GM23338 (cell line): ENCODE data around the gene LIME1. TPM values are rescaled to one million over a fixed set of nuclear protein-coding genes. Genes with fewer than 3 reads are reported as not detected.

Source experiments
- ATAC-seq: fragments of 200-7000 bp; cut with Tn5 transposase; 3 replicates; pipeline ENCODE4 v1.9.1; 2020
- DNase-seq: peaks from one replicate; pipeline ENCODE4 v3.0.0-alpha.2; 2015; ENCODE audit warnings: low spot score
- H2AFZ ChIP-seq: fragments of 200-600 bp; sonication (generic); 2 replicates; pipeline ENCODE4 v1.8.0; 2016; ENCODE audit warnings: antibody characterized with exemption, mild to moderate bottlenecking, moderate library complexity
- H3F3A ChIP-seq: fragments of 200-600 bp; sonication (generic); replicated peaks from 2 replicates; pipeline ENCODE4 v1.8.0; 2017; ENCODE audit warnings: antibody characterized with exemption, mixed run types, low read depth
- H3K27ac ChIP-seq: fragments of 200-600 bp; sonication (generic); 2 replicates; pipeline ENCODE4 v1.6.1; 2016; ENCODE audit warnings: low read depth
- H3K27me3 ChIP-seq: fragments of 200-600 bp; sonication (generic); 2 replicates; pipeline ENCODE4 v1.8.0; 2016; ENCODE audit warnings: mild to moderate bottlenecking, mixed run types, moderate library complexity; ENCODE audit not compliant: insufficient read depth
- H3K36me3 ChIP-seq: fragments of 200-600 bp; sonication (generic); 2 replicates; pipeline ENCODE4 v1.8.0; 2016; ENCODE audit warnings: mild to moderate bottlenecking; ENCODE audit not compliant: insufficient read depth
- H3K4me1 ChIP-seq: fragments of 200-600 bp; sonication (generic); 2 replicates; pipeline ENCODE4 v1.8.0; 2016; ENCODE audit warnings: mild to moderate bottlenecking, moderate library complexity; ENCODE audit not compliant: insufficient read depth
- H3K4me2 ChIP-seq: fragments of 200-600 bp; sonication (generic); 2 replicates; pipeline ENCODE4 v1.7.1; 2017; ENCODE audit warnings: mixed run types
- H3K4me3 ChIP-seq: fragments of 200-600 bp; sonication (generic); 2 replicates; pipeline ENCODE4 v1.6.1; 2016; ENCODE audit warnings: mixed run types
- H3K79me2 ChIP-seq: fragments of 200-600 bp; sonication (generic); replicated peaks from 2 replicates; pipeline ENCODE4 v1.8.0; 2017; ENCODE audit warnings: mild to moderate bottlenecking; ENCODE audit not compliant: insufficient read depth
- H3K9me2 ChIP-seq: fragments of 200-600 bp; sonication (generic); 2 replicates; pipeline ENCODE4 v1.8.0; 2017; ENCODE audit not compliant: insufficient read depth
- H4K20me1 ChIP-seq: fragments of 200-600 bp; sonication (generic); replicated peaks from 2 replicates; pipeline ENCODE4 v1.8.0; 2017; ENCODE audit warnings: mild to moderate bottlenecking; ENCODE audit not compliant: insufficient read depth
- H3K27ac Mint-ChIP-seq: 2 replicates; pipeline ENCODE4 v1.8.0; 2020; ENCODE audit warnings: inconsistent platforms, mild to moderate bottlenecking, moderate library complexity, mixed read lengths
- H3K27me3 Mint-ChIP-seq: 3 replicates; pipeline ENCODE4 v1.8.0; 2022; ENCODE audit warnings: low read depth, mild to moderate bottlenecking, moderate library complexity, mixed read lengths, inconsistent platforms; ENCODE audit not compliant: insufficient read depth, poor library complexity
- H3K36me3 Mint-ChIP-seq: 3 replicates; pipeline ENCODE4 v1.8.0; 2021; ENCODE audit warnings: low read depth, mild to moderate bottlenecking, inconsistent platforms, moderate library complexity, mixed read lengths
- H3K4me1 Mint-ChIP-seq: 3 replicates; pipeline ENCODE4 v1.8.0; 2020; ENCODE audit warnings: mild to moderate bottlenecking, inconsistent platforms, mixed read lengths
- H3K4me3 Mint-ChIP-seq: 3 replicates; pipeline ENCODE4 v1.8.0; 2021; ENCODE audit warnings: moderate library complexity, mild to moderate bottlenecking, inconsistent platforms, mixed read lengths
- H3K9me3 Mint-ChIP-seq: 3 replicates; pipeline ENCODE4 v1.8.0; 2020; ENCODE audit warnings: moderate library complexity, mild to moderate bottlenecking, inconsistent platforms, mixed read lengths
- CREB1 ChIP-seq: fragments of 250-450 bp; sonication (Bioruptor Pico); IDR thresholded peaks from 2 replicates; pipeline ENCODE4 v1.5.0; 2020; ENCODE audit warnings: low read depth, mild to moderate bottlenecking, moderate library complexity
- EZH2 ChIP-seq: fragments of 200-600 bp; sonication (generic); IDR thresholded peaks from one replicate; pipeline ENCODE4 v1.8.0; 2017; ENCODE audit warnings: antibody characterized with exemption, mild to moderate bottlenecking, low read depth; ENCODE audit not compliant: unreplicated experiment
- EZH2phosphoT487 ChIP-seq: fragments of 200-600 bp; sonication (generic); IDR thresholded peaks from one replicate; pipeline ENCODE4 v1.8.1; 2018; ENCODE audit warnings: antibody characterized with exemption; ENCODE audit not compliant: unreplicated experiment
- JUNB ChIP-seq: IDR thresholded peaks from one replicate; pipeline ENCODE4 v1.6.1; 2016; ENCODE audit warnings: antibody characterized with exemption; ENCODE audit not compliant: unreplicated experiment
- NANOG ChIP-seq: IDR thresholded peaks from 2 replicates; pipeline ENCODE4 v1.6.1; 2016; ENCODE audit warnings: antibody characterized with exemption, borderline replicate concordance
- STAT1 ChIP-seq: IDR thresholded peaks from one replicate; pipeline ENCODE4 v1.6.1; 2016; ENCODE audit warnings: antibody characterized with exemption; ENCODE audit not compliant: unreplicated experiment
- ZNF114 ChIP-seq: fragments of 250-450 bp; sonication (Bioruptor Pico); IDR thresholded peaks from 2 replicates; pipeline ENCODE4 v1.5.0; 2020; ENCODE audit warnings: mild to moderate bottlenecking, moderate library complexity
- polyA plus RNA-seq: library from polyadenylated mRNA; unstranded; fragments of >200 nt; fragmentation: Nextera tagmentation; extraction: Ambion mirVana; gene quantifications from 2 replicates; pipeline ENCODE4 v1.2.1, GENCODE V29; 2016
- total RNA-seq: library from RNA; depleted of rRNA; stranded (reverse); fragments of >200 nt; shearing (Covaris generic); gene quantifications from 2 replicates; pipeline ENCODE4 v1.2.3, GENCODE V29; 2014
- TF ChIP-seq, protein P1 (sequence below), 2 experiments: fragments of 200-600 bp in 1 of 2; sonication (generic) in 1 of 2; conservative IDR thresholded peaks; 2 replicates each; pipeline versions ENCODE4 v1.5.1 to v1.6.1; 2016 to 2017; ENCODE audit warnings: antibody characterized with exemption in 2 of 2, low read depth in 2 of 2, mild to moderate bottlenecking in 2 of 2, moderate library complexity in 1 of 2
- TF ChIP-seq, protein P2 (sequence below): IDR thresholded peaks from one replicate; pipeline ENCODE4 v1.6.1; 2018; ENCODE audit warnings: antibody characterized with exemption; ENCODE audit not compliant: unreplicated experiment
- TF ChIP-seq, protein P3 (sequence below): fragments of 250-450 bp; sonication (Bioruptor Pico); IDR thresholded peaks from 2 replicates; pipeline ENCODE4 v1.5.0; 2020; ENCODE audit warnings: mild to moderate bottlenecking, moderate library complexity
- TF ChIP-seq, protein P4 (sequence below): IDR thresholded peaks from 2 replicates; pipeline ENCODE4 v1.6.1; 2016; ENCODE audit warnings: antibody characterized with exemption

The LIME1 gene
- total and polyA plus RNA-seq, 2 experiments from 2014 or later: 4.7 to 12.2 TPM

DNA sequence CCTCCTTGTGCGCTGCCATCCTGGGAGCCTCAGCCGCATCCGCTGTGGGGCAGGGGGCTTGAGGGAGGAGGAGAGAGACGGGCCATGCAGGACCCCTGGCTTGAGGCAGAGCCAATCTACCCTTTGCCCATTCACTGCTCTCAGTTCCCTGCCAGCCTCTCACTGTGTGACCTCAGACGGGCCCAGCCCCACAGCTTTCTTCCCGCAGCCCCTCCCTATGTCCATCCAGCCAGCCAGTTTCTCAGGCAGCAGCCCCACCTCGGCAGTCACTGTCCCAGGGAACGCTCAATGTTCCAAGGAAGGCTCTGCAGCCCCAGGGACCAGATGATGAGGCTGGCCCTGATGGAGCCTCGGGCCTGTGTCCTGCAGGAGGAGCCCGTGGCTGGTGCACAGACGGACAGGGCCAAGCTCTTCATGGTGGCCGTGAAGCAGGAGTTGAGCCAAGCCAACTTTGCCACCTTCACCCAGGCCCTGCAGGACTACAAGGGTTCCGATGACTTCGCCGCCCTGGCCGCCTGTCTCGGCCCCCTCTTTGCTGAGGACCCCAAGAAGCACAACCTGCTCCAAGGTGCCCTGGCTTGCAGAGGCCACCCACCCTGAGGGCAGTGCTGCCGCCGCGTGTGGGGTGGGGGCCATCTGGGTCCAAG lies 43.9 kb upstream of the LIME1 start (continued):
- no peak for TF ChIP-seq ZNF114
- TF ChIP-seq NANOG: no peak

DNA sequence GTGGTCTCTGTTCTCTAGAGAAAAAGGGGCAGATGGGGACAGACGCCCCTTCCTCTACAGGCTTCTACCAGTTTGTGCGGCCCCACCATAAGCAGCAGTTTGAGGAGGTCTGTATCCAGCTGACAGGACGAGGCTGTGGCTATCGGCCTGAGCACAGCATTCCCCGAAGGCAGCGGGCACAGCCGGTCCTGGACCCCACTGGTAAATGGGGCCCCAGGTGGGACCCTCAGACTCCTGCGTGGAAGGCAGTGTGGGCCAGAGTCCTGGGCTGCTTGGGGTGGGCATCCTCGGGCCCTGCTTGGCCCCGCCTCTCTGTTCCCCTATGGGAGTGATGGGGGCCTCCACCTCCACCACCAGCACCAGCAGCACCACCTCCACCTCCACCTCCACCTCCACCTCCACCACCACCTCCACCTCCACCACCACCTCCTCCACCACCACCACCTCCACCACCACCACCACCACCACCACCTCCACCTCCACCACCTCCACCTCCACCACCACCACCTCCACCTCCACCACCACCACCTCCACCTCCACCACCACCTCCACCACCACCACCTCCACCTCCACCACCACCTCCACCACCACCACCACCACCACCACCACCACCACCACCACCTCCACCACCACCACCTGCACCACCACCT lies 43.3 kb upstream of the LIME1 start:
- Mint-ChIP-seq H3K36me3 (peaks cover 27% of the 10 kb centered on the region), H3K4me1 (peaks cover 3% of the 10 kb centered on the region; the same call in 2 of the 3 replicates), H3K9me3 (peaks cover 14% of the 10 kb centered on the region; the same call in 2 of the 3 replicates), H3K27ac (no peak overlapping the region), H3K27me3 (peaks cover 32% of the 10 kb centered on the region), H3K4me3 (no peak overlapping the region)
- Histone ChIP-seq H3K4me1 (no peaks in the 10 kb centered on the region), H3K27ac (no peak overlapping the region), H2AFZ (no peak overlapping the region), H3K4me3 (no peak overlapping the region), H4K20me1 (no peaks in the 10 kb centered on the region), H3K27me3 (no peaks in the 10 kb centered on the region), H3K4me2 (no peak overlapping the region), H3F3A (peaks cover 4% of the 10 kb centered on the region; the same call in 1 of the 2 replicates), H3K36me3 (no peaks in the 10 kb centered on the region), H3K79me2 (no peaks in the 10 kb centered on the region), H3K9me2 (no peaks in the 10 kb centered on the region)
- DNase-seq (no peak), ATAC-seq (no peak)
- TF ChIP-seq, protein P1, sequence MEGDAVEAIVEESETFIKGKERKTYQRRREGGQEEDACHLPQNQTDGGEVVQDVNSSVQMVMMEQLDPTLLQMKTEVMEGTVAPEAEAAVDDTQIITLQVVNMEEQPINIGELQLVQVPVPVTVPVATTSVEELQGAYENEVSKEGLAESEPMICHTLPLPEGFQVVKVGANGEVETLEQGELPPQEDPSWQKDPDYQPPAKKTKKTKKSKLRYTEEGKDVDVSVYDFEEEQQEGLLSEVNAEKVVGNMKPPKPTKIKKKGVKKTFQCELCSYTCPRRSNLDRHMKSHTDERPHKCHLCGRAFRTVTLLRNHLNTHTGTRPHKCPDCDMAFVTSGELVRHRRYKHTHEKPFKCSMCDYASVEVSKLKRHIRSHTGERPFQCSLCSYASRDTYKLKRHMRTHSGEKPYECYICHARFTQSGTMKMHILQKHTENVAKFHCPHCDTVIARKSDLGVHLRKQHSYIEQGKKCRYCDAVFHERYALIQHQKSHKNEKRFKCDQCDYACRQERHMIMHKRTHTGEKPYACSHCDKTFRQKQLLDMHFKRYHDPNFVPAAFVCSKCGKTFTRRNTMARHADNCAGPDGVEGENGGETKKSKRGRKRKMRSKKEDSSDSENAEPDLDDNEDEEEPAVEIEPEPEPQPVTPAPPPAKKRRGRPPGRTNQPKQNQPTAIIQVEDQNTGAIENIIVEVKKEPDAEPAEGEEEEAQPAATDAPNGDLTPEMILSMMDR (conservative IDR thresholded peaks at IDR 0.05; ENCODE audit: low read depth in 2 of 2): no peak
- no peak for TF ChIP-seq JUNB
- no peak for TF ChIP-seq NANOG
- TF ChIP-seq, protein P2, sequence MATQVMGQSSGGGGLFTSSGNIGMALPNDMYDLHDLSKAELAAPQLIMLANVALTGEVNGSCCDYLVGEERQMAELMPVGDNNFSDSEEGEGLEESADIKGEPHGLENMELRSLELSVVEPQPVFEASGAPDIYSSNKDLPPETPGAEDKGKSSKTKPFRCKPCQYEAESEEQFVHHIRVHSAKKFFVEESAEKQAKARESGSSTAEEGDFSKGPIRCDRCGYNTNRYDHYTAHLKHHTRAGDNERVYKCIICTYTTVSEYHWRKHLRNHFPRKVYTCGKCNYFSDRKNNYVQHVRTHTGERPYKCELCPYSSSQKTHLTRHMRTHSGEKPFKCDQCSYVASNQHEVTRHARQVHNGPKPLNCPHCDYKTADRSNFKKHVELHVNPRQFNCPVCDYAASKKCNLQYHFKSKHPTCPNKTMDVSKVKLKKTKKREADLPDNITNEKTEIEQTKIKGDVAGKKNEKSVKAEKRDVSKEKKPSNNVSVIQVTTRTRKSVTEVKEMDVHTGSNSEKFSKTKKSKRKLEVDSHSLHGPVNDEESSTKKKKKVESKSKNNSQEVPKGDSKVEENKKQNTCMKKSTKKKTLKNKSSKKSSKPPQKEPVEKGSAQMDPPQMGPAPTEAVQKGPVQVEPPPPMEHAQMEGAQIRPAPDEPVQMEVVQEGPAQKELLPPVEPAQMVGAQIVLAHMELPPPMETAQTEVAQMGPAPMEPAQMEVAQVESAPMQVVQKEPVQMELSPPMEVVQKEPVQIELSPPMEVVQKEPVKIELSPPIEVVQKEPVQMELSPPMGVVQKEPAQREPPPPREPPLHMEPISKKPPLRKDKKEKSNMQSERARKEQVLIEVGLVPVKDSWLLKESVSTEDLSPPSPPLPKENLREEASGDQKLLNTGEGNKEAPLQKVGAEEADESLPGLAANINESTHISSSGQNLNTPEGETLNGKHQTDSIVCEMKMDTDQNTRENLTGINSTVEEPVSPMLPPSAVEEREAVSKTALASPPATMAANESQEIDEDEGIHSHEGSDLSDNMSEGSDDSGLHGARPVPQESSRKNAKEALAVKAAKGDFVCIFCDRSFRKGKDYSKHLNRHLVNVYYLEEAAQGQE: no peak
- no peak for TF ChIP-seq EZH2phosphoT487
- no peak for TF ChIP-seq ZNF114
- no peak for TF ChIP-seq CREB1 (CRISPR knock-in tag)
- no peak for TF ChIP-seq STAT1
- TF ChIP-seq, protein P3, sequence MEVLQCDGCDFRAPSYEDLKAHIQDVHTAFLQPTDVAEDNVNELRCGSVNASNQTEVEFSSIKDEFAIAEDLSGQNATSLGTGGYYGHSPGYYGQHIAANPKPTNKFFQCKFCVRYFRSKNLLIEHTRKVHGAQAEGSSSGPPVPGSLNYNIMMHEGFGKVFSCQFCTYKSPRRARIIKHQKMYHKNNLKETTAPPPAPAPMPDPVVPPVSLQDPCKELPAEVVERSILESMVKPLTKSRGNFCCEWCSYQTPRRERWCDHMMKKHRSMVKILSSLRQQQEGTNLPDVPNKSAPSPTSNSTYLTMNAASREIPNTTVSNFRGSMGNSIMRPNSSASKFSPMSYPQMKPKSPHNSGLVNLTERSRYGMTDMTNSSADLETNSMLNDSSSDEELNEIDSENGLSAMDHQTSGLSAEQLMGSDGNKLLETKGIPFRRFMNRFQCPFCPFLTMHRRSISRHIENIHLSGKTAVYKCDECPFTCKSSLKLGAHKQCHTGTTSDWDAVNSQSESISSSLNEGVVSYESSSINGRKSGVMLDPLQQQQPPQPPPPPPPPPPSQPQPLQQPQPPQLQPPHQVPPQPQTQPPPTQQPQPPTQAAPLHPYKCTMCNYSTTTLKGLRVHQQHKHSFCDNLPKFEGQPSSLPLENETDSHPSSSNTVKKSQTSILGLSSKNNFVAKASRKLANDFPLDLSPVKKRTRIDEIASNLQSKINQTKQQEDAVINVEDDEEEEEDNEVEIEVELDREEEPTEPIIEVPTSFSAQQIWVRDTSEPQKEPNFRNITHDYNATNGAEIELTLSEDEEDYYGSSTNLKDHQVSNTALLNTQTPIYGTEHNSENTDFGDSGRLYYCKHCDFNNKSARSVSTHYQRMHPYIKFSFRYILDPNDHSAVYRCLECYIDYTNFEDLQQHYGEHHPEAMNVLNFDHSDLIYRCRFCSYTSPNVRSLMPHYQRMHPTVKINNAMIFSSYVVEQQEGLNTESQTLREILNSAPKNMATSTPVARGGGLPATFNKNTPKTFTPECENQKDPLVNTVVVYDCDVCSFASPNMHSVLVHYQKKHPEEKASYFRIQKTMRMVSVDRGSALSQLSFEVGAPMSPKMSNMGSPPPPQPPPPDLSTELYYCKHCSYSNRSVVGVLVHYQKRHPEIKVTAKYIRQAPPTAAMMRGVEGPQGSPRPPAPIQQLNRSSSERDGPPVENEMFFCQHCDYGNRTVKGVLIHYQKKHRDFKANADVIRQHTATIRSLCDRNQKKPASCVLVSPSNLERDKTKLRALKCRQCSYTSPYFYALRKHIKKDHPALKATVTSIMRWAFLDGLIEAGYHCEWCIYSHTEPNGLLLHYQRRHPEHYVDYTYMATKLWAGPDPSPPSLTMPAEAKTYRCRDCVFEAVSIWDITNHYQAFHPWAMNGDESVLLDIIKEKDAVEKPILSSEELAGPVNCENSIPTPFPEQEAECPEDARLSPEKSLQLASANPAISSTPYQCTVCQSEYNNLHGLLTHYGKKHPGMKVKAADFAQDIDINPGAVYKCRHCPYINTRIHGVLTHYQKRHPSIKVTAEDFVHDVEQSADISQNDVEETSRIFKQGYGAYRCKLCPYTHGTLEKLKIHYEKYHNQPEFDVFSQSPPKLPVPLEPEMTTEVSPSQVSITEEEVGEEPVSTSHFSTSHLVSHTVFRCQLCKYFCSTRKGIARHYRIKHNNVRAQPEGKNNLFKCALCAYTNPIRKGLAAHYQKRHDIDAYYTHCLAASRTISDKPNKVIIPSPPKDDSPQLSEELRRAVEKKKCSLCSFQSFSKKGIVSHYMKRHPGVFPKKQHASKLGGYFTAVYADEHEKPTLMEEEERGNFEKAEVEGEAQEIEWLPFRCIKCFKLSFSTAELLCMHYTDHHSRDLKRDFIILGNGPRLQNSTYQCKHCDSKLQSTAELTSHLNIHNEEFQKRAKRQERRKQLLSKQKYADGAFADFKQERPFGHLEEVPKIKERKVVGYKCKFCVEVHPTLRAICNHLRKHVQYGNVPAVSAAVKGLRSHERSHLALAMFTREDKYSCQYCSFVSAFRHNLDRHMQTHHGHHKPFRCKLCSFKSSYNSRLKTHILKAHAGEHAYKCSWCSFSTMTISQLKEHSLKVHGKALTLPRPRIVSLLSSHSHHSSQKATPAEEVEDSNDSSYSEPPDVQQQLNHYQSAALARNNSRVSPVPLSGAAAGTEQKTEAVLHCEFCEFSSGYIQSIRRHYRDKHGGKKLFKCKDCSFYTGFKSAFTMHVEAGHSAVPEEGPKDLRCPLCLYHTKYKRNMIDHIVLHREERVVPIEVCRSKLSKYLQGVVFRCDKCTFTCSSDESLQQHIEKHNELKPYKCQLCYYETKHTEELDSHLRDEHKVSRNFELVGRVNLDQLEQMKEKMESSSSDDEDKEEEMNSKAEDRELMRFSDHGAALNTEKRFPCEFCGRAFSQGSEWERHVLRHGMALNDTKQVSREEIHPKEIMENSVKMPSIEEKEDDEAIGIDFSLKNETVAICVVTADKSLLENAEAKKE (CRISPR knock-in tag): no peak
- TF ChIP-seq, protein P4, sequence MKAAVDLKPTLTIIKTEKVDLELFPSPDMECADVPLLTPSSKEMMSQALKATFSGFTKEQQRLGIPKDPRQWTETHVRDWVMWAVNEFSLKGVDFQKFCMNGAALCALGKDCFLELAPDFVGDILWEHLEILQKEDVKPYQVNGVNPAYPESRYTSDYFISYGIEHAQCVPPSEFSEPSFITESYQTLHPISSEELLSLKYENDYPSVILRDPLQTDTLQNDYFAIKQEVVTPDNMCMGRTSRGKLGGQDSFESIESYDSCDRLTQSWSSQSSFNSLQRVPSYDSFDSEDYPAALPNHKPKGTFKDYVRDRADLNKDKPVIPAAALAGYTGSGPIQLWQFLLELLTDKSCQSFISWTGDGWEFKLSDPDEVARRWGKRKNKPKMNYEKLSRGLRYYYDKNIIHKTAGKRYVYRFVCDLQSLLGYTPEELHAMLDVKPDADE: no peak
- TF ChIP-seq EZH2: no peak
